GM19043 (cell line): Measurements from ENCODE around the gene TBXT.

Experiments
- ATAC-seq: cut with Tn5 transposase; IDR thresholded peaks from one replicate; pipeline ENCODE4 v1.9.1; 2021; ENCODE audit warnings: low read depth; ENCODE audit not compliant: unreplicated experiment

The TBXT gene

GRCh38 chr6:166119116-166119911, 48.3 kb downstream of the TBXT start:
- no peak for ATAC-seq

- no peak for ATAC-seq
Observed at GRCh38 chr6:166115609-166116008, 52.0 kb downstream of the TBXT start.

GRCh38 chr6:166112580-166112979, 55.1 kb downstream of the TBXT start:
- no peak for ATAC-seq

GRCh38 chr6:166109608-166110007, 58.0 kb downstream of the TBXT start:
- ATAC-seq = no peak
